ENCODE measurements around the gene PYM1.
"Not testable (repeated sequence)": the region's sequence is repeated elsewhere in the genome, so short reads cannot be mapped to it uniquely, and the experiment has no call there.

Gene PYM1

DNA sequence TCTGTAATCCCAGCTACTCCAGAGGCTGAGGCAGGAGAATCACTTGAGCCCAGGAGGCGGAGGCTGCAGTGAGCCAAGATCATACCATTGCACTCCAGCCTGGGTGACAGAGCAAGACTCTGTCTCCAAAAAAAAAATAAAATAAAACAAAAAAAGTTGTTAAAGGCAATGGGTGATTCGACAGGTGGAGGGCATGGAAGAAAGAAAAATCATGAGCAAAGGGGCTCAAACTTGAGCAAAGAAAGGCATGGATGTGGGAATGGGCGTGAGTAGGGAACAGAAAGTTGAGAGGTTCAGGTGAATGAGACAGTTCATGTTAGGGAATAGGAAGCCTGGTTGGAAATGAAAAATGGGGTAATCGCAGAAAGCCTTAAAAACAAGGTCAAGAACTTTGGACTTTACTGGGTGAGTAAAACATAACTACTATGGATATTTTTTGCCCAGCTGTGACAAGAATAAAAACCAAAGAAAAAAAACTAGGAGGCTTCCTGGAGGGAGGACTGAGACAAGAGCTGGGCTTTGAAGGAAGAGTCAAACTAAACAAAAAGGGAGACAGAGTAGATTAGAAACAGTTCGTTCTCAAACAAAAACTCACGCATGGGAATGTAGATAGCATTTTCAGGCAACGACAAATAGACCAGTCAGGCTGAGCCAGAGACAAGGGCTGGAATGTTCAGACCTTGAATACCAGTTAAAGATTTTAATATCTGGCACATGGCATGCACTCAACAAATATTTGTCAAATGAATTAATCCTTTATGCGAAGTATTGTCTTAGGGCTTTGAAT lies 18.8 kb downstream of the PYM1 start:
- DNase-seq, result no peak

DNA sequence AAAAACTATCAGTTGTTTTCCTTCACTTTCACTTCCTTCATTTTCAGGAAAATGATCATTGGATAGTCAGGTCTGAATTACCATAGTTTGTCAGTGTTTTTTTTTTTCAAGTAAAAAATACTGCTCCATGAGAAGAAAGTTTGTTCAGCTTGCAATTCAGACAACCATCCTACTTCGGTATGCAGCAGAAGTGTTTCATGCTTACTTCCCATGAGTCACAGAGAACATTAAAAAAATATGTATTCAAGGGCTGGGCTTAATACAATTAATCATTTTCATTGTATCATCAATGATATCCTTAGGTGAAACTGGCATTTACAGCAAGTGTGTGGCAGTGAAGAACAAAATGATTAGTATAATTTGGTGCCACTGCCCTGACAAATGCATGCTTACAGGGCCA lies 21.6 kb downstream of the PYM1 start:
- no peak for DNase-seq

DNA sequence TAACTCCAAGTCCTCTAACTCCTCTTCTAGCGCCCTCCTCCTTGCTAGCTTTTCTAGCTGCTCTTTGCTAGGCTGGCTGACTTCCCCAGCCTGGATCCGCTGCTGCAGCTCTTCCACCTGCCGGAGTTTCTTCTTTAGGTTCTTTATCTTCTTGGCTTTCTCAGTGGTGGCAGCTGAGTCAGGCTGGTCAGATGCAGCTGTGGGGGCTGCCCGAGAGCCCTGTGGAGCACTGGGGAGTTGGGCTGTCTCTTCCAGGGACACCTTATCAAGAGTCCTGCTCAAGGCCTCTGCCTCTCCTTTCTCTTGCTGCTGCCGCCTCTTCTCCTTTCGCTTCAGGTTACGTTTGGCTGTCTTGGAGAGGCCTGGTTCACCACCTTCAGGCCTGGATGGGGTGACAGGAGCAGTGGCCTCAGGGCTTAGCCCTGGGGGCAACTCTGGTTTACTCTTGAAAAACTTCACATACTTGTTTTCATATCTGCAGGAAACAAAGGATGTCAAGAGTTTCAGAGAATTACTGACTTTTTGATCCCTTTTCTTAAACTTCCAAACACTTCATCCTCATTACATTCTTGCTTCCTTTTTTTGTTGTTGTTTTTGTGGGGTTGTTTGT lies 25.7 kb downstream of the PYM1 start:
- no peak for DNase-seq

DNA sequence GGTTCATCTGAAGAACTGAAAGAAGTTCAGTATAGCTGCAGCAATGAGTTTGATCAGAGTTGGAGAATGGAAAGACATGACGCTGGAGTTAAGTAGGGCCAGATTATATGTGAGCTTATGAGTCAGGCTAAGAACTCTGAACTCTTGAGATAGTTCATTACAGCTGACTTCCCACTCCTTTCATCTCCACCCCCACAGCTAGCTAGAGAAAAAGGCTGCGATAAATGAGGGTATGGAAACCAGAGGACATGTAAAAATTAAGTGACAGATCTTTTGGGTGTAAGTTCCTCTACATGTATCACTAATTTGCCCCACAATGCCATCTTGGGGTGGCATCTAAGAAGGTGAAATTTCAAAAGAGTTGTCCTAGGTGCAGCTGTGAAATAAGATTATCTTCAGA lies 28.6 kb downstream of the PYM1 start:
- DNase-seq, result no peak

DNA sequence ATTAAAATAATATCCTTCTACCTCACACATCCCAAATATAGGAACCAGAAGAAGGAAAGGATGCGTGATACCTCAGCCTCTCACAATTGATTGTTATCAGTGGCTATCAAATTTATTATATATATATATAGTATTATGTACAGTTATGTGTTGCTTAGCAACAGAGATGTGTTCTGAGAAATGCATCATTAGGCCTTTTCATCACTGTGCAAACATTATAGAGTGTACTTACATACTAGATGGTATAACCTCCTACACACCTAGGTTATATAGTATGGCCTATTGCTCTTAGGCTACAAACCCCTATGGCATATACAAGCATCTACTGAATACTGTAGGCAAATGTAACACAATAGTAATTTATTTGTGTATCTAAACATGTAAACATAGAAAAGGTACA lies 34.0 kb downstream of the PYM1 start:
- DNase-seq, result no peak

DNA sequence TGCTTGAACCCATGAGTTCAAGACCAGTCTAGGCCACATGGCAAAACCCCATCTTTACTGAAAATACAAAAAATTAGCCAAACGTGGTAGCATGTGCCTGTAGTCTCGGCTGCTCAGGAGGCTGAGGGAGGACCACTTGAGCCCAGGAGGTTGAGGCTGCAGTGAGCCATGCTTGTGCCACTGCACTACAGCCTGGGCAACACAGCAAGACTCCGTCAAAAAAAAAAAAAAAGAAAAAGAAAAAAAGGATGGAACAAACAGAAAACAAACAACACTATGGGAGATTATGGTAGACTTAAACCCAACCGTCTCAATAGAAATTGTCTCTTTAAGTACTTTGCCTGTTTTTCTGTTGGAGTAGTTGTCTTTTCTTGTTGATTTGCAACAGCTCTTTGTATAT lies 36.4 kb downstream of the PYM1 start:
- DNase-seq, result no peak

DNA sequence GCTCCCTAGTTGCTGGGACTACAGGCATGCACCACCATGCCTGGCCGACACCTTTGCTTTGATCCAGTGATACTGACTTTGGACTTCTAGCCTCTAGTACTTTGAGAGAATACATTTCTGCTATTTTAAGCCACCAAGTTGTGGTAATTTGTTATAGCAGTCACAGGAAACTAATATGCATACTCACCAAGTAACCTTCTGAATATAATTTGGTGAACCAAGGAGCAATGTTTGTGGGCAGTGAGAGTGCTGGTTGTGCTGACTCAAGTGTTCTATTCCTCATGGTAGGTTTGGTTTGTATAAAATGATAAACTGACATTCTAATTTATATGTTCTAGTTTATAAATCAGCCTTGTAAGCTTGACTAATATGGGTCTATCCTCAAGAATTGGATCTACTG lies 42.6 kb downstream of the PYM1 start:
- no peak for DNase-seq

DNA sequence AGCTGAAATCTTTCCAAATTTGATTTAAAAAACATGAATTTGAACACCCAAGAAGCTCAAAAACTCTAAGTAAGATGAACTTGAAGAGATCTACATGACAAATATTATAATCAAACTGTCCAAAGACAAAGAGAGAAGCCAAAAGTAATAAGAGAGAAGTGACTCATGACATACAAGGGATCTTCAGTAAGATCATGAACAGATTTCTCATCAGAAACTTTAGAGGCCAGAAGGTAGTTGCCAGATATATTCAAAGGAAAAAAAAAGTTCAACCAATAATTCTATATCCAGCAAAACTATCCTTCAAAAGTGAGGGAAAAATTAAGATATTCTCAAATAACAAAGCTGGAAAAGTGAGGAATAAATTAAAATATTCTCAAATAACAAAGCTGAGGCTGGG lies 49.9 kb downstream of the PYM1 start:
- DNase-seq, result no peak

DNA sequence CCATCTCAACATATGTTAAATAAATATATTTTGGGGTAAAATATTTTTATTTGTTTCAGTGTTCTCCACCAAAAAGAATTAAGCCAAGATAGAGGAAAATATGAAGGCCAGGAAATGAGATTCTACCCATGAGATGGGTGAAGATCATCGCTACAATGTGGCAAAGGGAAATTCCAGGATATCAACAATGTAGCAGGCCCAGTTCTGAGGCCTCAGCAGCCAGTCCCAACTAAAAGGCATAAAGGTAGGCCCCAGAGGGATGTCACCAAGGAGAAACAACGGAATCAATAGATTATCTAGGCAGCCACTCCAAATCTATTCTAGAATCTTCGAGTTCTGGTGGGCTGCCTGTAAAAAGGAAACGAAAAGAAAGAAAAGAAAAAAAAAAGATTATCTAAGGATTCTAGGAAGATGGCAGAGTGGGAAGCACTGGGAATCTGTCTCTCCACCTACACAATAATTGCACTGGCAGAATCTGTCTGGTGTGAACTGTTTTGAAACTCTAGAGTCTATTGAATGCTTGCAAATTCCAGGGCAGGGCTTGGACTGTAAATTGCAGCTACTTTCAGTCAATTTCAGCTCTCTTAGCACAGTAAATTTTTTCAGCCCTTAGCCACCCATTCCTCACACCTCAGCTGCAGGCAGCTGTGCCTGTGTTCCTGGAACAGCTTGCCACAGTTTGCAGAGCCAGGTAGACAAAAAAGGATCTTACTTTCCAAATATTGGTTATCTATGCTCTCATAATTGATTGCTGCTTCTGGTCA lies 51.8 kb downstream of the PYM1 start:
- no peak for DNase-seq

DNA sequence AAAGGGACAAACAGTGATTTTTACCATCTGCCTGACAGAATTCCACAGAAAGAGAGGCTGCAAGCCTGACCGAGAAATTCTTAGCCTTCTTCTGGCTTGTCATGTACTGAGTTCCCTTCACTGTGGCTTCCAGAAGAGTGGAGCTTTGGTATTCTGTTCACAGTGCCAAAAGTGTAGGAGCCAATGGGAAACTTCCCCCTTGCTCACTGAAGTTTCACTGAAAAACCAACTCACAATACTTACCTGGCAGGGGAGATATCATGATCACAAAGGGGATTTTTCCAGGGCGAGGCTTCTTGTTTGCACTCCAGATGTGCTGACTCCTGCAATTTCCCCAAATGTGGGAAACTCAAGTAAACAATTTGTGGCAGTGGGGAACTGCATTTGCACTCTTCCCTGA lies 53.3 kb downstream of the PYM1 start:
- DNase-seq, result no peak

DNA sequence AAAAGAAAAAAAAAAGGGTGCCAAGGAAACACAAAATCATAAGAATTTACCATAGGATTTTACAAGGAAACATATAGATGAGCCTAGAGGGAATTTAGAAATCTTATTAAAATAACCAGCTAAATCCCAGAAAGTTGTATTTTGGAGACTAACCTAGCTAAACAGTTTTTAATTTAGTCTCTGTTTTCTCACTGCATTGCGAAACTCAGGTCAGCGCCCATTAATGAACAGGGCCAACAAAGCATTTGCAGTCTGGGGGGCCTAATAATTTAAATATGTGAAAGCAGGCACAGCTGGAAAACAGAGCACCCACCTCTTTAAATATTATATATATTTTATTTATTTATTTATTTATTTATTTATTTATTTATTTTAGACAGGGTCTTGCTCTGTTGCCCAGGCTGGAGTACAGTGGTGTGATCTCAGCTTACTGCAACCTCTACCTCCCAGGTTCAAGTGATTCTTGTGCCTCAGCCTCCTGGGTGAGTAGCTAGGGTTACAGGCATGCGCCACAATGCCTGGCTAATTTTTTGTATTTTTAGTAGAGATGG lies 61.2 kb downstream of the PYM1 start:
- DNase-seq, result not testable (repeated sequence)

DNA sequence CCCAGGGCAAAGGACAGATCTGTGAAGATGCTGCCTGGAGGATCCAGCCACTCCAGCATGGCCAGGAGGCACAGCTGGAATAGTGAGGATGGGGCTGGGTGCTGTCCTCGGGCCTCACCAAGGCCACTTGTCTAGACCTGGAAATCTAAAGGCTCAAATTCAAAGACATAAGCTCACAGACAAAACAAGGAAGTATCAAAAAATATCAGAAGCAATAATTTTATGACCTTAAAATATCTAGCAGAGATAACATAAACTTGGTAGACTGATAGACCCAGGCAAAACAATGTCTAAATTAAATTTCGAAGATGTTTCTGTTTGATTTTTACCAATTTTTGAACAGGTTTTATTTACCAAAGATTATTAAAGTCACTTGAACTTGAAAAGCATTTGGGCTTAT lies 62.4 kb downstream of the PYM1 start:
- no peak for DNase-seq

DNA sequence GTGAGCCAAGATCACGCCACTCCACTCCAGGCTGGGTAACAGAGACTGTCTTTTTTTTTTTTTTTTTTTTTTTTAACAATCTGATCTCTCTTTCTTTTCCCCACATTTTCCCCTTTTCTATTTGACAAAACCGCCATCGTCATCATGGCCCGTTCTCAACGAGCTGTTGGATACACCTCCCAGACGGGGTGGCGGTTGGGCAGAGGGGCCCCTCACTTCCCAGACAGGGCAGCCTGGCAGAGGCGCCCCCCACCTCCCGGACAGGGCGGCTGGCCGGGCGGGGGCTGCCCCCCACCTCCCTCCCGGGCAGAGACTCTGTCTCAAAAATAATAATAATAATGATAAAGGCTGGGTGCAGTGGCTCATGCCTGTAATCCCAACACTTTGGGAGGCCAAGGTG lies 64.8 kb downstream of the PYM1 start:
- not testable (repeated sequence) for DNase-seq

DNA sequence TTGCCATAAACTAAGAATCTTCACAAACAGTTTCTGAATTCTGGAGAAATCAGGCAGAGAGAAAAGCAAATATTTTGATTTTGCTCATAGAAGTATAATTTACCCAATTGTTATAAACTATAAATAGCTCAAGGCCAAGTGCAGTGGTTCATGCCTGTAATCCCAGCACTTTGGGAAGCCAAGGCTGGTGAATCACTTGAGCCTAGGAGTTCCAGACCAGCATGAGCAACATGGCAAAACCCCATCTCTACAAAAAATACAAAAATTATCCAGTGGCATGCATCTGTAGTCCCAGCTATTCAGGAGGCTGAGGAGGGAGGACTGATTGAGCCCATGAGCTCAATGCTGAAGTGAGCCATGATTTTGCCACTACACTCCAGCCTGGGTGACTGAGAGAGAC lies 65.4 kb downstream of the PYM1 start:
- no peak for DNase-seq

DNA sequence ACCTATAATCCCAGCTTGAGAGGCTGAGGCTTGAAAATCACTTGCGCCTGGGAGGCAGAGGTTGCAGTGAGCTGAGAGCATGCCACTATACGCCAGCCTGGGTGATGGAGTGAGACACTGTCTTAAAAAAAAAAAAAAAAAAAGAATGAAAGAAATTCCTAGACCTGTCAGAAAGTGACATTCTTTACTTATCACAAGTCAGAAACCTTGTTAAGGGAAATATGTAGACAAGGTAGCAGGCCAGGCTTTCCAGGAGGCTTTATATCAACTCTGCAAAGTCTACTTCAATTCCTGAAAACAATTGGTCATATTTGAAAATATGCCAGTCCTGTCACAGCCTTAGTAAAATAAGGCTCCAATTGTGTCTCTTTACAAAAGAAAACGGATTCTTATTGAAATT lies 65.8 kb downstream of the PYM1 start:
- no peak for DNase-seq

DNA sequence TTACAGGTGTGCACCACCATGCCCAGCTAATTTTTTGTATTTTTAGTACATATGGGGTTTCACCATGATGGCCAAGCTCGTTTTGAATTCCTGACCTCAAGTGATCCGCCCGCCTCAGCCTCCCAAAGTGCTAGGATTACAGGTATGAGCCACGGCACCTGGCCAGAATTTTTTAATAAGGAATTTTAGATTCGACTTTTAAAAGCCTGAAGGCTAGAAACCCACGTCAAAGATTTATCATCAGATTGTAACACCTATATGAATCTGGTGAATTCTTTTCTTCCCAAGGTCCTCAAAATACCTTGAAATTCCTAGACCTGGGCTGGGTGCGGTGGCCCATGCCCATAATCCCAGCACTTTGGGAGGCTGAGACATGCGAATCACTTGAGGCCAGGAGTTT lies 66.3 kb downstream of the PYM1 start:
- DNase-seq, result no peak

DNA sequence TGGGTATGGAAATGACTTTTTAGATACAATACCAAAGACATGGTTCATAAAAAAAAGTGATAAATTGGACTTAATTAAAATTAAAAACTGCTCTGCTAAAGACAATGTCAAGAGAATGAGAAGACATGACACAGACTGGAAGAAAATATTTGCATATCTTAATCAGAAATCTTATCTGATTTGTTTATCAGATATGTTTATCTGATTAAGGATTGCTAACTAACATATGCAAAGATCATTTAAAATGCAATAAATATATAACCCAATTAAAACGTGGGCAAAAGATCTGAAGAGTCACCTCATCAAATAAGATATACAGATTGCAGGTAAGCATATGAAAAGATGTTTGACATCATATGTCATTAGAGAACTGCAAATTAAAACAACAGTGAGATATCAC lies 75.0 kb downstream of the PYM1 start:
- no peak for DNase-seq
